ENCODE results near the gene MYO5A.

Gene MYO5A

GRCh38 chr15:52382647-52383046 is 146.0 kb downstream of the MYO5A start:
- no peak for ATAC-seq
- TF ChIP-seq TCF4 (CRISPR knock-in tag; IDR thresholded peaks at IDR 0.05; ENCODE audit: borderline replicate concordance): no peak
- no peak for TF ChIP-seq ARNTL (CRISPR knock-in tag; IDR thresholded peaks at IDR 0.05; ENCODE audit: borderline replicate concordance, low read depth)
- TF ChIP-seq PPARA (CRISPR knock-in tag; IDR thresholded peaks at IDR 0.05; ENCODE audit: borderline replicate concordance): no peak
- TF ChIP-seq ESRRG (CRISPR knock-in tag; IDR thresholded peaks at IDR 0.05): no peak
- TF ChIP-seq CSRNP3 (CRISPR knock-in tag; IDR thresholded peaks at IDR 0.05): no peak
- TF ChIP-seq OSR1 (CRISPR knock-in tag; IDR thresholded peaks at IDR 0.05): no peak
- no peak for TF ChIP-seq ZFP3 (CRISPR knock-in tag; IDR thresholded peaks at IDR 0.05)
- TF ChIP-seq, protein P1, sequence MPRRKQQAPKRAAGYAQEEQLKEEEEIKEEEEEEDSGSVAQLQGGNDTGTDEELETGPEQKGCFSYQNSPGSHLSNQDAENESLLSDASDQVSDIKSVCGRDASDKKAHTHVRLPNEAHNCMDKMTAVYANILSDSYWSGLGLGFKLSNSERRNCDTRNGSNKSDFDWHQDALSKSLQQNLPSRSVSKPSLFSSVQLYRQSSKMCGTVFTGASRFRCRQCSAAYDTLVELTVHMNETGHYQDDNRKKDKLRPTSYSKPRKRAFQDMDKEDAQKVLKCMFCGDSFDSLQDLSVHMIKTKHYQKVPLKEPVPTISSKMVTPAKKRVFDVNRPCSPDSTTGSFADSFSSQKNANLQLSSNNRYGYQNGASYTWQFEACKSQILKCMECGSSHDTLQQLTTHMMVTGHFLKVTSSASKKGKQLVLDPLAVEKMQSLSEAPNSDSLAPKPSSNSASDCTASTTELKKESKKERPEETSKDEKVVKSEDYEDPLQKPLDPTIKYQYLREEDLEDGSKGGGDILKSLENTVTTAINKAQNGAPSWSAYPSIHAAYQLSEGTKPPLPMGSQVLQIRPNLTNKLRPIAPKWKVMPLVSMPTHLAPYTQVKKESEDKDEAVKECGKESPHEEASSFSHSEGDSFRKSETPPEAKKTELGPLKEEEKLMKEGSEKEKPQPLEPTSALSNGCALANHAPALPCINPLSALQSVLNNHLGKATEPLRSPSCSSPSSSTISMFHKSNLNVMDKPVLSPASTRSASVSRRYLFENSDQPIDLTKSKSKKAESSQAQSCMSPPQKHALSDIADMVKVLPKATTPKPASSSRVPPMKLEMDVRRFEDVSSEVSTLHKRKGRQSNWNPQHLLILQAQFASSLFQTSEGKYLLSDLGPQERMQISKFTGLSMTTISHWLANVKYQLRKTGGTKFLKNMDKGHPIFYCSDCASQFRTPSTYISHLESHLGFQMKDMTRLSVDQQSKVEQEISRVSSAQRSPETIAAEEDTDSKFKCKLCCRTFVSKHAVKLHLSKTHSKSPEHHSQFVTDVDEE (CRISPR knock-in tag; IDR thresholded peaks at IDR 0.05): no peak
- TF ChIP-seq ZNF70 (CRISPR knock-in tag; IDR thresholded peaks at IDR 0.05): no peak
- TF ChIP-seq SNAI2 (CRISPR knock-in tag; IDR thresholded peaks at IDR 0.05): no peak
- no peak for TF ChIP-seq POU6F1 (CRISPR knock-in tag; IDR thresholded peaks at IDR 0.05; ENCODE audit: borderline replicate concordance, low read depth)
- no peak for TF ChIP-seq BACH2 (CRISPR knock-in tag; IDR thresholded peaks at IDR 0.05; ENCODE audit: borderline replicate concordance)
- TF ChIP-seq ZNF8 (CRISPR knock-in tag; IDR thresholded peaks at IDR 0.05): no peak
- no peak for TF ChIP-seq GLIS3 (CRISPR knock-in tag; IDR thresholded peaks at IDR 0.05)
- TF ChIP-seq, protein P2, sequence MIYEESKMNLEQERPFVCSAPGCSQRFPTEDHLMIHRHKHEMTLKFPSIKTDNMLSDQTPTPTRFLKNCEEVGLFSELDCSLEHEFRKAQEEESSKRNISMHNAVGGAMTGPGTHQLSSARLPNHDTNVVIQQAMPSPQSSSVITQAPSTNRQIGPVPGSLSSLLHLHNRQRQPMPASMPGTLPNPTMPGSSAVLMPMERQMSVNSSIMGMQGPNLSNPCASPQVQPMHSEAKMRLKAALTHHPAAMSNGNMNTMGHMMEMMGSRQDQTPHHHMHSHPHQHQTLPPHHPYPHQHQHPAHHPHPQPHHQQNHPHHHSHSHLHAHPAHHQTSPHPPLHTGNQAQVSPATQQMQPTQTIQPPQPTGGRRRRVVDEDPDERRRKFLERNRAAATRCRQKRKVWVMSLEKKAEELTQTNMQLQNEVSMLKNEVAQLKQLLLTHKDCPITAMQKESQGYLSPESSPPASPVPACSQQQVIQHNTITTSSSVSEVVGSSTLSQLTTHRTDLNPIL (CRISPR knock-in tag; IDR thresholded peaks at IDR 0.05; ENCODE audit: low read depth): no peak

- no peak for TF ChIP-seq CSDC2 (CRISPR knock-in tag; IDR thresholded peaks at IDR 0.05)
- no peak for TF ChIP-seq ZFP3 (CRISPR knock-in tag; IDR thresholded peaks at IDR 0.05)
- TF ChIP-seq CSRNP3 (CRISPR knock-in tag; IDR thresholded peaks at IDR 0.05): no peak
- no peak for TF ChIP-seq PPARA (CRISPR knock-in tag; IDR thresholded peaks at IDR 0.05; ENCODE audit: borderline replicate concordance)
- TF ChIP-seq PATZ1 (CRISPR knock-in tag; IDR thresholded peaks at IDR 0.05; ENCODE audit: borderline replicate concordance): no peak
- no peak for TF ChIP-seq POU6F1 (CRISPR knock-in tag; IDR thresholded peaks at IDR 0.05; ENCODE audit: borderline replicate concordance, low read depth)
- TF ChIP-seq ZFP30 (CRISPR knock-in tag; IDR thresholded peaks at IDR 0.05): no peak
- no peak for TF ChIP-seq ZNF8 (CRISPR knock-in tag; IDR thresholded peaks at IDR 0.05)
- no peak for TF ChIP-seq ISL1 (CRISPR knock-in tag; IDR thresholded peaks at IDR 0.05)
- TF ChIP-seq ZNF70 (CRISPR knock-in tag; IDR thresholded peaks at IDR 0.05): no peak
- TF ChIP-seq ESRRG (CRISPR knock-in tag; IDR thresholded peaks at IDR 0.05): no peak
- TF ChIP-seq BACH2 (CRISPR knock-in tag; IDR thresholded peaks at IDR 0.05; ENCODE audit: borderline replicate concordance): no peak
- no peak for TF ChIP-seq ARNTL (CRISPR knock-in tag; IDR thresholded peaks at IDR 0.05; ENCODE audit: borderline replicate concordance, low read depth)
- no peak for TF ChIP-seq ZC3H10 (CRISPR knock-in tag; IDR thresholded peaks at IDR 0.05)
- no peak for TF ChIP-seq SNAI2 (CRISPR knock-in tag; IDR thresholded peaks at IDR 0.05)
- no peak for ATAC-seq
Observed at GRCh38 chr15:52379395-52380106, 149.1 kb downstream of the MYO5A start.
